GM18867 (cell line): ENCODE data around the gene OR2V1.
"Not testable (repeated sequence)": the region's sequence is repeated elsewhere in the genome, so short reads cannot be mapped to it uniquely, and the experiment has no call there.

Experiments
- ATAC-seq: cut with Tn5 transposase; IDR thresholded peaks from one replicate; pipeline ENCODE4 v1.9.1; 2021; ENCODE audit warnings: mild to moderate bottlenecking, moderate library complexity; ENCODE audit not compliant: unreplicated experiment

OR2V1 gene

GRCh38 chr5:181131514-181131913 lies 545 bp upstream of the OR2V1 start:
- no peak for ATAC-seq

- ATAC-seq: not testable (repeated sequence)
Observed at GRCh38 chr5:181130081-181130480, 888 bp downstream of the OR2V1 start.

GRCh38 chr5:181129601-181130000 lies 1.4 kb downstream of the OR2V1 start:
- ATAC-seq: no peak

GRCh38 chr5:181127907-181128626 lies 2.9 kb downstream of the OR2V1 start:
- no peak for ATAC-seq

- no peak for ATAC-seq
Observed at GRCh38 chr5:181127456-181127855, 3.5 kb downstream of the OR2V1 start.

GRCh38 chr5:181126841-181127240 lies 4.1 kb downstream of the OR2V1 start:
- no peak for ATAC-seq

GRCh38 chr5:181124526-181124925 lies 6.4 kb downstream of the OR2V1 start:
- no peak for ATAC-seq

- ATAC-seq: no peak
Observed at GRCh38 chr5:181121675-181122561, 9.1 kb downstream of the OR2V1 start.

- no peak for ATAC-seq
Observed at GRCh38 chr5:181120761-181121160, 10.2 kb downstream of the OR2V1 start.

GRCh38 chr5:181120306-181120705 lies 10.7 kb downstream of the OR2V1 start:
- ATAC-seq: no peak

- no peak for ATAC-seq
Observed at GRCh38 chr5:181119105-181119504, 11.9 kb downstream of the OR2V1 start.

- no peak for ATAC-seq
Observed at GRCh38 chr5:181118369-181118768, 12.6 kb downstream of the OR2V1 start.

GRCh38 chr5:181114844-181115778 lies 15.9 kb downstream of the OR2V1 start:
- ATAC-seq: no peak

- no peak for ATAC-seq
Observed at GRCh38 chr5:181114284-181114843, 16.6 kb downstream of the OR2V1 start.

GRCh38 chr5:181113572-181113971 lies 17.4 kb downstream of the OR2V1 start:
- ATAC-seq: not testable (repeated sequence)

GRCh38 chr5:181112476-181112875 lies 18.5 kb downstream of the OR2V1 start:
- ATAC-seq: no peak

GRCh38 chr5:181111010-181111409 lies 20.0 kb downstream of the OR2V1 start:
- ATAC-seq: no peak

- ATAC-seq: no peak
Observed at GRCh38 chr5:181109489-181110013, 21.4 kb downstream of the OR2V1 start.

GRCh38 chr5:181108578-181109165 lies 22.3 kb downstream of the OR2V1 start:
- ATAC-seq: no peak

- no peak for ATAC-seq
Observed at GRCh38 chr5:181107699-181108098, 23.3 kb downstream of the OR2V1 start.
